ENCODE results near the gene LEFTY1.
A peak's percentile ranks its signal among the peaks of the same experiment; 100 is the strongest.

- no peak for TF ChIP-seq CTCF (IDR thresholded peaks at IDR 0.05)
- peak; percentile 79 for TF ChIP-seq POLR2AphosphoS5 (IDR thresholded peaks at IDR 0.05)
Observed at GRCh38 chr1:225896937-225897549, 8.1 kb upstream of the LEFTY1 start.

All from prostate gland (tissue), 2 donors.